ENCODE data around the gene ZBTB7C. TPM values are rescaled to one million over a fixed set of nuclear protein-coding genes. Genes with fewer than 3 reads are reported as not detected.

ZBTB7C gene
- total and polyA plus RNA-seq, 2 of the 4 experiments (the other 2 are of a cell fraction) = not detected

- Histone ChIP-seq H3K9me3 (ENCODE audit: control insufficient read depth, insufficient read depth, low read length) (no peaks in the 10 kb centered on the region), H2BK15ac (ENCODE audit: low read depth, low read length) (no peak overlapping the region), H3K9ac (ENCODE audit: low read depth, low read length) (no peak overlapping the region), H4K91ac (ENCODE audit: insufficient read depth, low read depth, low read length) (no peak overlapping the region), H2AK9ac (replicated peaks; ENCODE audit: low read depth, low read length, poor library complexity) (no peak overlapping the region), H2BK20ac (ENCODE audit: low read depth, low read length) (no peak overlapping the region), H2AK5ac (ENCODE audit: low read depth, low read length) (no peak overlapping the region), H3K4ac (ENCODE audit: low read depth, low read length) (no peak overlapping the region), H2BK5ac (ENCODE audit: low read depth, low read length, poor library complexity, severe bottlenecking) (no peak overlapping the region), H3K4me1 (ENCODE audit: control insufficient read depth, insufficient read depth, low read length) (no peaks in the 10 kb centered on the region), H4K5ac (ENCODE audit: low read depth, low read length) (no peak overlapping the region), H3K14ac (replicated peaks; ENCODE audit: low read depth, low read length) (no peak overlapping the region), H3K4me3 (ENCODE audit: insufficient read depth, low read depth, low read length) (no peak overlapping the region), H3K18ac (ENCODE audit: low read depth, low read length) (no peak overlapping the region), H3K9me1 (ENCODE audit: insufficient read depth, low read length) (no peaks in the 10 kb centered on the region), H2AFZ (replicated peaks; ENCODE audit: low read length, poor library complexity) (no peak overlapping the region), H3K27me3 (ENCODE audit: control insufficient read depth, insufficient read depth, low read length) (no peaks in the 10 kb centered on the region), H3K79me1 (ENCODE audit: low read depth in 1 of 2, low read length in 2 of 2) (no peaks in the 10 kb centered on the region), H3K4me2 (ENCODE audit: low read depth, low read length) (no peak overlapping the region), H3K56ac (ENCODE audit: extremely low read depth, insufficient read depth, low read length) (no peak overlapping the region), H2BK120ac (ENCODE audit: low read depth, low read length) (no peak overlapping the region), H3K27ac (ENCODE audit: insufficient read depth, low read length) (no peak overlapping the region), H4K8ac (ENCODE audit: low read depth in 2 of 2, low read length in 2 of 2) (no peak overlapping the region), H4K20me1 (ENCODE audit: insufficient read depth, low read length) (no peaks in the 10 kb centered on the region), H3K36me3 (ENCODE audit: control insufficient read depth, insufficient read depth, low read length) (no peaks in the 10 kb centered on the region), H3K23ac (ENCODE audit: low read depth, low read length) (no peak overlapping the region)
- CTCF ChIA-PET = no interaction called here
- no peak for TF ChIP-seq FOS (IDR thresholded peaks at IDR 0.05; ENCODE audit: low read depth, low read length)
- TF ChIP-seq RAD21 (IDR thresholded peaks at IDR 0.05; ENCODE audit: low read length) = no peak
- TF ChIP-seq CEBPB (IDR thresholded peaks at IDR 0.05; ENCODE audit: low read depth, low read length) = no peak
- TF ChIP-seq MXI1 (IDR thresholded peaks at IDR 0.05; ENCODE audit: borderline replicate concordance, low read depth, low read length) = no peak
- dilution Hi-C loops (cut with HindIII; ENCODE audit: low sequenced_read_pairs, unreplicated experiment) = no loop called here
- intact Hi-C loops (cut with micrococcal nuclease) = no loop called here
- no TSS peak for BruUV-seq (replicated peaks)
- ATAC-seq (ENCODE audit: low read depth) (no peak), DNase-seq (no peak)
- POLR2A ChIA-PET (ENCODE audit: unreplicated experiment) = no interaction called here
- in situ Hi-C loops (cut with MboI; ENCODE audit: low sequenced_read_pairs) = no loop called here
- WGBS, 2 experiments (ENCODE audit: extremely low coverage in 2 of 2, insufficient read length in 1 of 2) = no CpG with 5 or more reads among the region's 9 CpGs
Measured at GRCh38 chr18:48215876-48216638, 193.1 kb downstream of the ZBTB7C start.
